ENCODE data around the gene SLC27A5.
A peak's percentile ranks its signal among the peaks of the same experiment; 100 is the strongest.
"Not testable (repeated sequence)": the region's sequence is repeated elsewhere in the genome, so short reads cannot be mapped to it uniquely, and the experiment has no call there.

The SLC27A5 gene

GRCh38 chr19:58469241-58470013, 42.4 kb downstream of the SLC27A5 start:
- DNase-seq (ENCODE audit: low read depth, low spot score) = no peak

- peak; percentile 21 for DNase-seq (ENCODE audit: low read depth, low spot score)
Observed at GRCh38 chr19:58468216-58468839, 43.5 kb downstream of the SLC27A5 start.

GRCh38 chr19:58466760-58467589, 44.8 kb downstream of the SLC27A5 start, which contains the start of gene ZNF324:
Gene ZNF324, plus strand, starts transcription at chr19:58467080. Its CDS starts 2,106 bp downstream, at chr19:58469186.
- peak; percentile 98 for DNase-seq (ENCODE audit: low read depth, low spot score)

GRCh38 chr19:58466089-58466759, 45.6 kb downstream of the SLC27A5 start:
- DNase-seq (ENCODE audit: low read depth, low spot score) = no peak

- DNase-seq (ENCODE audit: low read depth, low spot score) = no peak
Observed at GRCh38 chr19:58460039-58460438, 51.8 kb downstream of the SLC27A5 start.

GRCh38 chr19:58456111-58456510, 55.7 kb downstream of the SLC27A5 start:
- DNase-seq (ENCODE audit: low read depth, low spot score) = no peak

GRCh38 chr19:58455306-58455705, 56.5 kb downstream of the SLC27A5 start:
- no peak for DNase-seq (ENCODE audit: low read depth, low spot score)

GRCh38 chr19:58453743-58454142, 58.0 kb downstream of the SLC27A5 start:
- no peak for DNase-seq (ENCODE audit: low read depth, low spot score)

GRCh38 chr19:58451358-58452101, 60.3 kb downstream of the SLC27A5 start, which contains the start of gene ZNF324B:
Gene ZNF324B, plus strand, starts transcription at chr19:58451622. Its CDS starts 2,080 bp downstream, at chr19:58453702.
- peak; percentile 97 for DNase-seq (ENCODE audit: low read depth, low spot score)

GRCh38 chr19:58450856-58451357, 60.9 kb downstream of the SLC27A5 start:
- no peak for DNase-seq (ENCODE audit: low read depth, low spot score)

- not testable (repeated sequence) for DNase-seq (ENCODE audit: low read depth, low spot score)
Observed at GRCh38 chr19:58449980-58450379, 61.8 kb downstream of the SLC27A5 start.

- not testable (repeated sequence) for DNase-seq (ENCODE audit: low read depth, low spot score)
Observed at GRCh38 chr19:58448860-58449259, 62.9 kb downstream of the SLC27A5 start.
